GM19193 (cell line): Measurements from ENCODE around the gene RC3H2.

Experiments used
- POLR2A ChIP-seq: IDR thresholded peaks from 4 replicates; pipeline ENCODE4 v1.6.1; 2011; ENCODE audit not compliant: insufficient read depth, insufficient read length; ENCODE audit errors: extremely low read depth

RC3H2 gene

GRCh38 chr9:122939601-122940000, 34.4 kb upstream of the RC3H2 start:
- no peak for TF ChIP-seq POLR2A

GRCh38 chr9:122936883-122937282, 31.7 kb upstream of the RC3H2 start:
- TF ChIP-seq POLR2A = no peak

- TF ChIP-seq POLR2A = no peak
Measured at GRCh38 chr9:122936464-122936863, 31.3 kb upstream of the RC3H2 start.

- TF ChIP-seq POLR2A = peak; percentile 86
Measured at GRCh38 chr9:122931226-122932121, 26.3 kb upstream of the RC3H2 start, which contains the start of gene ZBTB26. Gene ZBTB26, minus strand, starts transcription at chr9:122931512. Its CDS starts 11,578 bp downstream, at chr9:122919934.

GRCh38 chr9:122930541-122931225, 25.5 kb upstream of the RC3H2 start:
- no peak for TF ChIP-seq POLR2A

- no peak for TF ChIP-seq POLR2A
Measured at GRCh38 chr9:122929796-122930354, 24.7 kb upstream of the RC3H2 start.

- TF ChIP-seq POLR2A = no peak
Measured at GRCh38 chr9:122923947-122924346, 18.8 kb upstream of the RC3H2 start.

GRCh38 chr9:122922713-122923112, 17.6 kb upstream of the RC3H2 start:
- no peak for TF ChIP-seq POLR2A

GRCh38 chr9:122918310-122918709, 13.2 kb upstream of the RC3H2 start:
- TF ChIP-seq POLR2A = no peak

GRCh38 chr9:122912964-122913673, 8.0 kb upstream of the RC3H2 start, which contains the start of gene ZBTB6:
Gene ZBTB6, minus strand, starts transcription at chr9:122913323. Its CDS starts 1,251 bp downstream, at chr9:122912072.
- TF ChIP-seq POLR2A = peak; percentile 84

- TF ChIP-seq POLR2A = no peak
Measured at GRCh38 chr9:122912671-122912963, 7.5 kb upstream of the RC3H2 start.

GRCh38 chr9:122904466-122904822, 715 bp downstream of the RC3H2 start:
- no peak for TF ChIP-seq POLR2A

- no peak for TF ChIP-seq POLR2A
Measured at GRCh38 chr9:122900791-122901190, 4.4 kb downstream of the RC3H2 start.

GRCh38 chr9:122897969-122898368, 7.2 kb downstream of the RC3H2 start:
- no peak for TF ChIP-seq POLR2A

GRCh38 chr9:122888480-122888879, 16.7 kb downstream of the RC3H2 start:
- no peak for TF ChIP-seq POLR2A
